Fibroblast of lung (primary cell): ENCODE results near the gene MMUT.
"Not testable (repeated sequence)": the region's sequence is repeated elsewhere in the genome, so short reads cannot be mapped to it uniquely, and the experiment has no call there.

Experiments used
- CTCF ChIP-seq, 2 donors: IDR thresholded peaks in 1 of 2; conservative IDR thresholded peaks in 1 of 2; 1 replicate in 1 of 2; 2 replicates in 1 of 2; pipeline ENCODE4 v1.5.1; 2011 to 2012; ENCODE audit warnings: low read length in 2 of 2, control low read depth in 1 of 2, inconsistent platforms in 1 of 2, low read depth in 1 of 2, mild to moderate bottlenecking in 1 of 2
- EZH2 ChIP-seq: IDR thresholded peaks from 2 replicates; pipeline ENCODE4 v1.5.1; 2012; ENCODE audit warnings: low read length, control low read depth, mild to moderate bottlenecking; ENCODE audit errors: missing control alignments

- TF ChIP-seq CTCF (conservative IDR thresholded peaks at IDR 0.05 in 1 of 2, IDR thresholded peaks at IDR 0.05 in 1 of 2; ENCODE audit: low read depth in 1 of 2, low read length in 2 of 2); EZH2: not testable (repeated sequence)
Observed at GRCh38 chr6:49481846-49482245, 18.8 kb upstream of the MMUT start.
